ENCODE measurements around the gene ANKRD29.

The ANKRD29 gene

GRCh38 chr18:23662309-23663263, at the start of gene ANKRD29 (continued):
- 0 out of 2 replicates have a peak, but pooled peaks have one; percentile 34 for TF ChIP-seq ZNF302 (tag by site-specific recombination; IDR thresholded peaks at IDR 0.05; ENCODE audit: low read depth)
- peak; percentile 59; the same call in 1 of the 2 replicates for TF ChIP-seq ZNF692 (tag by site-specific recombination; IDR thresholded peaks at IDR 0.05)
- TF ChIP-seq ZNF600 (tag by site-specific recombination; IDR thresholded peaks at IDR 0.05), result peak; percentile 65
- no peak for TF ChIP-seq ZNF221 (tag by site-specific recombination; IDR thresholded peaks at IDR 0.05; ENCODE audit: borderline replicate concordance)
- no peak for TF ChIP-seq HOXD13 (CRISPR knock-in tag; IDR thresholded peaks at IDR 0.05; ENCODE audit: borderline replicate concordance)
- no peak for TF ChIP-seq ZFP41 (tag by site-specific recombination; IDR thresholded peaks at IDR 0.05; ENCODE audit: borderline replicate concordance)
- peak; percentile 30; the same call in 1 of the 2 replicates for TF ChIP-seq CTCF (tag by site-specific recombination; IDR thresholded peaks at IDR 0.05)
- TF ChIP-seq GLIS1 (tag by site-specific recombination; IDR thresholded peaks at IDR 0.05), result peak; percentile 64
- TF ChIP-seq ZSCAN18 (tag by site-specific recombination; IDR thresholded peaks at IDR 0.05), result 0 out of 2 replicates have a peak, but pooled peaks have one; percentile 72
- TF ChIP-seq GFI1B (tag by site-specific recombination; IDR thresholded peaks at IDR 0.05), result no peak
- 0 out of 2 replicates have a peak, but pooled peaks have one; percentile 24 for TF ChIP-seq ZIC2 (tag by site-specific recombination; IDR thresholded peaks at IDR 0.05)
- TF ChIP-seq PRDM1 (tag by site-specific recombination; IDR thresholded peaks at IDR 0.05), result peak; percentile 84
- TF ChIP-seq ZBTB8A (tag by site-specific recombination; IDR thresholded peaks at IDR 0.05), result peak; percentile 56; the same call in 1 of the 2 replicates
- no peak; the same call in 1 of the 2 replicates for TF ChIP-seq YY2 (tag by site-specific recombination; IDR thresholded peaks at IDR 0.05)
- peak; percentile 31; the same call in 1 of the 2 replicates for TF ChIP-seq ZFP69B (tag by site-specific recombination; IDR thresholded peaks at IDR 0.05)
- TF ChIP-seq ZNF248 (tag by site-specific recombination; IDR thresholded peaks at IDR 0.05), result no peak
- no peak for TF ChIP-seq ZSCAN30 (tag by site-specific recombination; IDR thresholded peaks at IDR 0.05)
- TF ChIP-seq ZNF626 (tag by site-specific recombination; IDR thresholded peaks at IDR 0.05), result no peak
- no peak for TF ChIP-seq ZNF404 (tag by site-specific recombination; IDR thresholded peaks at IDR 0.05)
- TF ChIP-seq ZNF776 (tag by site-specific recombination; IDR thresholded peaks at IDR 0.05; ENCODE audit: borderline replicate concordance), result no peak
- peak; percentile 91 for TF ChIP-seq KLF16 (tag by site-specific recombination; IDR thresholded peaks at IDR 0.05)
- no peak for TF ChIP-seq ZNF623 (tag by site-specific recombination; IDR thresholded peaks at IDR 0.05)
- no peak for TF ChIP-seq ZNF514 (tag by site-specific recombination; IDR thresholded peaks at IDR 0.05)
- no peak for TF ChIP-seq ZNF830 (tag by site-specific recombination; IDR thresholded peaks at IDR 0.05; ENCODE audit: low read depth)
- TF ChIP-seq ZNF324 (tag by site-specific recombination; IDR thresholded peaks at IDR 0.05), result peak; percentile 72; the same call in 1 of the 2 replicates
- TF ChIP-seq PRDM4 (tag by site-specific recombination; IDR thresholded peaks at IDR 0.05), result no peak
- TF ChIP-seq ZBTB6 (tag by site-specific recombination; IDR thresholded peaks at IDR 0.05), result no peak
- no peak; the same call in 1 of the 2 replicates for TF ChIP-seq AEBP2 (tag by site-specific recombination; IDR thresholded peaks at IDR 0.05; ENCODE audit: borderline replicate concordance)
- no peak for TF ChIP-seq ZNF747 (tag by site-specific recombination; IDR thresholded peaks at IDR 0.05)

Data from HEK293 (cell line).